Activated T-helper 1 cell treated with anti-CD3 and anti-CD28 coated beads, Interleukin-12 subunit alpha, Interleukin-12 subunit beta, Interleukin-2, Interleukin-4 antibody, amounts not matched to agents 30 ng/mL and 10 ng/mL and 1 ng/mL, durations not matched to agents 14 hours and 24 hours and 36 hours (primary cell): Measurements from ENCODE around the gene TSHZ2. TPM values are rescaled to one million over a fixed set of nuclear protein-coding genes. Genes with fewer than 3 reads are reported as not detected.
A peak's percentile ranks its signal among the peaks of the same experiment; 100 is the strongest.

Source experiments
- DNase-seq: peaks from one replicate; pipeline ENCODE4 v3.0.0; 2021; ENCODE audit warnings: low spot score
- H3K27ac Mint-ChIP-seq: one replicate; pipeline ENCODE4 v1.8.0; 2021; ENCODE audit warnings: mild to moderate bottlenecking, mixed read lengths
- H3K27me3 Mint-ChIP-seq: one replicate; pipeline ENCODE4 v1.8.0; 2022; ENCODE audit warnings: mild to moderate bottlenecking, moderate library complexity, mixed read lengths; ENCODE audit not compliant: insufficient read depth
- H3K36me3 Mint-ChIP-seq: one replicate; pipeline ENCODE4 v1.8.0; 2021; ENCODE audit warnings: low read depth, mixed read lengths
- H3K4me1 Mint-ChIP-seq: one replicate; pipeline ENCODE4 v1.8.0; 2021; ENCODE audit warnings: low read depth, mixed read lengths
- H3K4me3 Mint-ChIP-seq: one replicate; pipeline ENCODE4 v1.8.0; 2021; ENCODE audit warnings: mild to moderate bottlenecking, moderate library complexity, mixed read lengths
- H3K9me3 Mint-ChIP-seq: one replicate; pipeline ENCODE4 v1.8.0; 2021; ENCODE audit warnings: mixed read lengths
- intact Hi-C: fragments of 100-400 bp; cut with micrococcal nuclease; formaldehyde crosslinking; loops from one replicate; pipeline ENCODE4 v1.15.1; 2024
- total RNA-seq: library from RNA; stranded (reverse); gene quantifications from 2 replicates; pipeline ENCODE4 v1.2.3, GENCODE V29; 2022

Gene TSHZ2
- total RNA-seq, 1 donor from 2014 or later = 26.0 TPM

DNA sequence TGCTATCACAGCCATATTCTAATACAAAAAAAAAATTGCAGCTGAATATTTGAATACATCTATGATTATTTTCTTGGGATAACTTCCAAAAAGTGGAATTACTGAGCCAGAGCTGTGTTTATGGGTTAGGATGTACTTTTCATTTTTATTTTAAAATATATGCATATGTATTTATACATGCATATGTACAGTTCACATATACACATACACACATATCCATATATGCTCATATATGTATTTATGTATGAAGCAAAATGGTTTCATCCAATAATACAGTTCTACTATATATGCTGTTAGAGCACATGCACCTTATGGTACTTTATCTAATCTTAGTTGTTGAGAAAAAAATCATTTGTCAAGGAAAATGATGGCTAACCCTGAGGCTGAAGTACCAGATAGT is 54.9 kb downstream of the TSHZ2 start:
- DNase-seq = no peak
- Mint-ChIP-seq H3K36me3 (peaks cover 9% of the 10 kb centered on the region), H3K27me3 (no peaks in the 10 kb centered on the region), H3K4me3 (no peak overlapping the region), H3K9me3 (no peaks in the 10 kb centered on the region), H3K4me1 (peaks cover 86% of the 10 kb centered on the region), H3K27ac (peak overlapping the region; percentile 66)
- intact Hi-C loops = loop anchor here (5.0 kb wide), 1 partner anchor 250 kb away; no protein-coding TSS in a partner anchor

- peak overlapping the region; percentile 19 for H3K4me3 Mint-ChIP-seq
- intact Hi-C loops = loop anchor here (1.0 to 5.0 kb wide), 2 partner anchors 54 to 251 kb away; no protein-coding TSS in a partner anchor
- H3K4me1 Mint-ChIP-seq = peaks cover 79% of the 10 kb centered on the region
- H3K36me3 Mint-ChIP-seq = peaks cover 9% of the 10 kb centered on the region
- peak overlapping the region; percentile 66 for H3K27ac Mint-ChIP-seq
- H3K27me3 Mint-ChIP-seq = no peaks in the 10 kb centered on the region
- no peak for DNase-seq
- H3K9me3 Mint-ChIP-seq = no peaks in the 10 kb centered on the region
These were observed 56.3 kb downstream of the TSHZ2 start for GRCh38 chr20:53028337-53029007.

DNA sequence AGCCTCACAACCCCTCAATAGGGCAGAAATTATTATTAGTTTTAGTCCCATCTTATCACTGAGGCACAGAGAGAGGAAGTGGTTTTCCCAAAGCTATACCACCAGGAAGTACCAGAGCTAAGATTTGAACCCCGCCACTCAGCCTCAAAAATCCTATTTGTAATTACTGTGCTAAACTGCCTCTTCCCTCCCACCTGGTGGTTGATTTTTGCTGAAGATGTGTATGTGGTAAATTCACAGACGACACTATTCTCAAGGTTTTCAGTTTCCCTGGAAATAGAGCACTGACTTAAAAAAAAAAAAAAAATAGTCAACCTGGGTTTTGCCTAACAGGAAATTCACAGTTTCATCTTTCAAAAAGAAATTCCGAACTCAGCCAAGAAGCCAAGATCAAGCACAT is 57.9 kb downstream of the TSHZ2 start:
- H3K27me3 Mint-ChIP-seq = no peaks in the 10 kb centered on the region
- H3K4me1 Mint-ChIP-seq = peaks cover 76% of the 10 kb centered on the region
- intact Hi-C loops = loop anchor here (1.0 to 5.0 kb wide), 3 partner anchors 40 to 788 kb away; no protein-coding TSS in a partner anchor
- peaks cover 9% of the 10 kb centered on the region for H3K36me3 Mint-ChIP-seq
- DNase-seq = no peak
- H3K27ac Mint-ChIP-seq = peak overlapping the region; percentile 69
- no peak overlapping the region for H3K4me3 Mint-ChIP-seq
- no peaks in the 10 kb centered on the region for H3K9me3 Mint-ChIP-seq

DNA sequence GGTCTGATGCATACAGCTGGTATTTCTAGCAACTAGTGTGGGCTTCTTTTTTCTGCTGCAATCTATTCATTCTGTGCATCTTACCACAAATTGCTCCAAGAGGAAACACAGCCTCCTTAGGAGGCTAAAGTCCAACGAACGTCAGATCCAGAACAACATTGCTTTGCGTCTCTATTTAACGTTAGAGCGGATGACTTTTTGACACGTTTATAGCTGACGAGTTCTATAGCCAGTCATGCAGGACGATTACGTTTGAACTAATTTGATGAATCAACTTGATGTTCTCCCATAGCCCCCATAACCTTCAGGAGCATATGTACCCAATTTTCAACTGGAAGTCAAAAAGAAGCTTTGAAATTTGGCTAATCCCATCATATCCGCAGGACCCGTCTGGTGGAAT is 59.9 kb downstream of the TSHZ2 start:
- intact Hi-C loops = loop anchor here (5.0 kb wide), 1 partner anchor 790 kb away; no protein-coding TSS in a partner anchor

DNA sequence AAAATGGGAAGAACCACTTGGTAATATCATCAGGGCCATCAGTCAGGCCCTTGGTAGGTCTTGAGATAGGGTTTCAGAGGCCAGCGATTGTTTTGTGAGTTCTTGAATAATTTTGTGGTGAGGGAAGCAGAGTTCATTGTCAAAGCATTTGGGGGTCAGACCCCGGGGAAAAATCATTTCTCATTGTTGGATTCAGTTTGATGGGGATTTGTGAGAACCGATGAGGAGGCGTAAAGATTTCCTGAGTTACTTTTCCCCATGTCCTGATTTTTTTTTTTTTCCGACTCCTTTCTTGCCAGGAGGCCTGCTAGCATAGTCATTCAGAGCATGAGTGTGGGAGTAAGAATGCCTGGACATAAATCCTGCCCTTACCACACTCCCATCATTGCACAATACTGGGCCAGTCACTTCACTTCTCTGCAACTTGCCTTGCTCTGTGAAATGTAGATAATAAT is 60.3 kb downstream of the TSHZ2 start:
- Mint-ChIP-seq H3K27ac (no peak overlapping the region), H3K4me3 (no peak overlapping the region), H3K36me3 (peaks cover 7% of the 10 kb centered on the region), H3K9me3 (no peaks in the 10 kb centered on the region), H3K4me1 (peaks cover 63% of the 10 kb centered on the region), H3K27me3 (no peaks in the 10 kb centered on the region)
- no peak for DNase-seq
- intact Hi-C loops = loop anchor here (5.0 kb wide), 1 partner anchor 790 kb away; no protein-coding TSS in a partner anchor

More for the DNA sequence above, 59.9 kb downstream of the TSHZ2 start:
- no peak for DNase-seq
- H3K27me3 Mint-ChIP-seq = no peaks in the 10 kb centered on the region
- no peak overlapping the region for H3K27ac Mint-ChIP-seq
- no peak overlapping the region for H3K4me3 Mint-ChIP-seq
- H3K4me1 Mint-ChIP-seq = peaks cover 67% of the 10 kb centered on the region
- H3K9me3 Mint-ChIP-seq = no peaks in the 10 kb centered on the region
- H3K36me3 Mint-ChIP-seq = peaks cover 9% of the 10 kb centered on the region

- Mint-ChIP-seq H3K27me3 (no peaks in the 10 kb centered on the region), H3K36me3 (peaks cover 8% of the 10 kb centered on the region), H3K9me3 (no peaks in the 10 kb centered on the region), H3K4me1 (peaks cover 58% of the 10 kb centered on the region), H3K27ac (no peak overlapping the region), H3K4me3 (no peak overlapping the region)
- no peak for DNase-seq
- intact Hi-C loops = loop anchor here (5.0 kb wide), 1 partner anchor 791 kb away; no protein-coding TSS in a partner anchor
These were observed 61.0 kb downstream of the TSHZ2 start for GRCh38 chr20:53033176-53033575.

DNA sequence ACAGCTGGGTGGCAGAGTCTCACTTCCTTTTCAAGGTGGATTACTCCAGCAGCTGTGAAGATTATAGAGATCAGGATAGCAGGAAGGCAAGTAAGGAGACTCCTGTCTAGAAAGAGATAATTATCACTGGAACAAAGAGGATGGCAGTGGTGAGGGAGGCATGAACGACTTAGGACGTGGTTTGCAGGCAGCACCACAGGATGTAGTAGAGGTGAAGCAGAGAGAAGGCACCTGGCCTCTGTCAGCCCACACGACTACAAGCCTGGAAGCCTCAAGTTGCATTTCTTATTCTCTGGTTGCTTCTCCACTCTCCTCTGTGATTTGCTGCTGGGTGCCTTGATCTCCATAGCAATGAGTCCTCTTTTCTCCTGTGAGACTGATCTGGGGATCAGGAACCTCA is 62.7 kb downstream of the TSHZ2 start:
- intact Hi-C loops = loop anchor here (5.0 kb wide), 1 partner anchor 793 kb away; no protein-coding TSS in a partner anchor
- H3K36me3 Mint-ChIP-seq = peaks cover 15% of the 10 kb centered on the region
- H3K9me3 Mint-ChIP-seq = no peaks in the 10 kb centered on the region
- peak; percentile 17 for DNase-seq
- no peak overlapping the region for H3K4me3 Mint-ChIP-seq
- no peaks in the 10 kb centered on the region for H3K27me3 Mint-ChIP-seq
- peak overlapping the region; percentile 73 for H3K27ac Mint-ChIP-seq
- peaks cover 47% of the 10 kb centered on the region for H3K4me1 Mint-ChIP-seq

GRCh38 chr20:53036992-53037391 is 64.8 kb downstream of the TSHZ2 start:
- H3K27ac Mint-ChIP-seq = no peak overlapping the region
- no peaks in the 10 kb centered on the region for H3K9me3 Mint-ChIP-seq
- H3K36me3 Mint-ChIP-seq = peaks cover 12% of the 10 kb centered on the region
- no peak overlapping the region for H3K4me3 Mint-ChIP-seq
- peaks cover 50% of the 10 kb centered on the region for H3K4me1 Mint-ChIP-seq
- H3K27me3 Mint-ChIP-seq = no peaks in the 10 kb centered on the region
- no peak for DNase-seq
- intact Hi-C loops = no loop called here

GRCh38 chr20:53037621-53038020 is 65.5 kb downstream of the TSHZ2 start:
- no peak overlapping the region for H3K27ac Mint-ChIP-seq
- H3K27me3 Mint-ChIP-seq = no peaks in the 10 kb centered on the region
- no peak overlapping the region for H3K4me3 Mint-ChIP-seq
- peaks cover 47% of the 10 kb centered on the region for H3K4me1 Mint-ChIP-seq
- H3K9me3 Mint-ChIP-seq = no peaks in the 10 kb centered on the region
- H3K36me3 Mint-ChIP-seq = peaks cover 11% of the 10 kb centered on the region
- intact Hi-C loops = no loop called here
- no peak for DNase-seq

- Mint-ChIP-seq H3K4me3 (no peak overlapping the region), H3K9me3 (no peaks in the 10 kb centered on the region), H3K27ac (no peak overlapping the region), H3K4me1 (peaks cover 44% of the 10 kb centered on the region), H3K36me3 (peaks cover 10% of the 10 kb centered on the region), H3K27me3 (no peaks in the 10 kb centered on the region)
- DNase-seq = no peak
- intact Hi-C loops = no loop called here
These were observed 66.1 kb downstream of the TSHZ2 start for GRCh38 chr20:53038299-53038698.

DNA sequence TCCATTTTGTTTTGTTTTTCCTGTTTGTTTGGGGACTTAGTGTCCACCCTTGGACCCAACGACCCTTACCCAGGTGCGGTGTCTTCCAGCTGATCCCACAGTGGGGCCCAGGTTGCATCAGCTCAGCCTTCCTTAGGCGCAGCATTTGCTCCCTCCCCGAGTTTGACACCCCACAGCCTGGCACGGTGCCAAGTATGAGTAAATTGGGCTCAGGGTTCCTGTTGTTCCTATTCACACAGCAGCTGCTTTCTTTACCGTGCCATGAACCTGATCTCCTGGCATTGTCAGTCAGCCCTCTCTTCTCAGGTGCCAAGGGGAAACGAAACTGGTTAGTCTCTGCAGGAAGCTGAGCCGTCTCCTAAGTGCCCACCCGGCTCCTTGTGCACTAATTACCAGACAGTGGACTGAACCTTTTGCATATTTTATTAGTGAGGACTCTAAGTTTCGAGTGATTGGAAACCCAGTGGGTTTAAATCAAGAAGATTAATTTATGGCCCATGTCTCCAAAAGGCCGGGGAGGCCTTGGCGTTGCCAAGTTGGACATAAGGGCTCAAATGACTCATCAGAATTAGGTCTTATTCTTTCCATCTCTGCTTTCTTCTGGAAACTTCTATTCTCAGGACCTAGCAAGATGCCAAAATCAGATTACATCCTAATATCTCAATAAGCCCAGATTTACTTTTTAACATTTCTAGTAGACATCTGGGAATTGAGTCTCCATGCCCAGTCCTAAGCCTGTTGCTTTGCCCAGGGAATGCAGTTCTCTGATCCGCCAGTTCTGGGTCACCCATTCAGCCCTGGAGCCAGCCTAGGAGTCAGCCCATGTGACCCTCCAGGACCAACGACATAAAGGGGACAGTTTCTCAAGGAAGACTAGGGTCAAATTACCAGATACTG is 68.8 kb downstream of the TSHZ2 start:
- no peak for DNase-seq
- Mint-ChIP-seq H3K36me3 (peaks cover 11% of the 10 kb centered on the region), H3K27me3 (no peaks in the 10 kb centered on the region), H3K4me3 (no peak overlapping the region), H3K4me1 (peaks cover 28% of the 10 kb centered on the region), H3K27ac (no peak overlapping the region), H3K9me3 (no peaks in the 10 kb centered on the region)
- intact Hi-C loops = no loop called here

DNA sequence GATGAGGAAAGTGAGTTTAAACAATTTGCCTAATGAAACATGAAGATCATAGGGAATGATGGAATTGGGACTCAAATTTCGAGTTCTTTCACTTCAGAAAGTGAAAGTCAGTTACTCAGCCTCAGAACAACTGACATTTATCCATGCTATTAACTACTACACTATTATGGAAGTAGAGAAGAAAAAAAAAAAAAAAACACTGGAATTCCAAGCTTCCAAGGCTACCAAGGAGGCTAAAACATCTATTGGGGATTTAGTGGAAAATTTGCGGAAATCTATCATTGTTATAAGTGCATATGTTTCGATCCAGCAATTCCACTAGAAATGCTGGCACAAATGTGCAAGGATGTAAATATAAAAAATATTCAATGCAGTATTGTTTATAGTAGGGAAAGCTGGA is 70.4 kb downstream of the TSHZ2 start:
- H3K4me3 Mint-ChIP-seq = no peak overlapping the region
- no peak for DNase-seq
- intact Hi-C loops = no loop called here
- H3K27ac Mint-ChIP-seq = no peak overlapping the region
- H3K27me3 Mint-ChIP-seq = no peaks in the 10 kb centered on the region
- H3K4me1 Mint-ChIP-seq = peaks cover 28% of the 10 kb centered on the region
- no peaks in the 10 kb centered on the region for H3K9me3 Mint-ChIP-seq
- peaks cover 18% of the 10 kb centered on the region for H3K36me3 Mint-ChIP-seq

GRCh38 chr20:53044296-53044695 is 72.1 kb downstream of the TSHZ2 start:
- Mint-ChIP-seq H3K27me3 (no peaks in the 10 kb centered on the region), H3K4me3 (no peak overlapping the region), H3K36me3 (peaks cover 17% of the 10 kb centered on the region), H3K9me3 (peaks cover 5% of the 10 kb centered on the region), H3K4me1 (peaks cover 21% of the 10 kb centered on the region), H3K27ac (no peak overlapping the region)
- intact Hi-C loops = no loop called here
- no peak for DNase-seq
